HCT116 (cell line): ENCODE measurements around the gene SUSD3. TPM values are rescaled to one million over a fixed set of nuclear protein-coding genes. Genes with fewer than 3 reads are reported as not detected.

Source experiments
- ATAC-seq: fragments of 200-7000 bp; cut with Tn5 transposase; 2 replicates; pipeline ENCODE4 v1.9.1; 2020; ENCODE audit warnings: mild to moderate bottlenecking, moderate library complexity
- BruUV-seq: library from RNA; stranded (reverse); fragments of 400-500 nt; replicated peaks from 2 replicates; lab custom pipeline; 2021; lab: Mats Ljungman, UMichigan
- CTCF ChIA-PET: fragments of 300-600 bp; sonication (Branson Sonifier 250); formaldehyde crosslinking; loops from one replicate; lab custom pipeline; 2021; ENCODE audit warnings: antibody characterized with exemption; lab: Charles Lee
- POLR2A ChIA-PET: fragments of 300-600, 350-600 bp; sonication (Branson Sonifier 250); formaldehyde crosslinking; loops from one replicate; lab custom pipeline; 2021; ENCODE audit warnings: antibody characterized with exemption; lab: Charles Lee
- RAD21 ChIA-PET, 2 experiments: fragments of 300-600 bp; sonication (Branson Sonifier 250); formaldehyde crosslinking; loops; one replicate each; lab custom pipeline; 2023; ENCODE audit warnings: low total read pairs in 2 of 2; ENCODE audit not compliant: uncharacterized antibody in 2 of 2, unreplicated experiment in 2 of 2, low non-redundant PET in 1 of 2; lab: Charles Lee
- DNase-seq: peaks from one replicate; pipeline ENCODE4 v3.0.0-alpha.2; 2010; ENCODE audit warnings: low read depth, low spot score
- H2AFZ ChIP-seq: fragments of 200-600 bp; shearing (Covaris generic), sonication (generic); 2 replicates; pipeline ENCODE4 v1.6.1; 2017; ENCODE audit warnings: low read depth, mixed run types, mixed read lengths, antibody characterized with exemption, low read length; ENCODE audit not compliant: poor library complexity, severe bottlenecking
- H3K27ac ChIP-seq: 2 replicates; pipeline ENCODE4 v1.5.1; 2012; ENCODE audit warnings: low read depth, low read length
- H3K27me3 ChIP-seq: fragments of 200-600 bp; sonication (generic); 2 replicates; pipeline ENCODE4 v1.6.1; 2016; ENCODE audit warnings: mixed run types, low read length, mixed read lengths; ENCODE audit not compliant: insufficient read depth
- H3K36me3 ChIP-seq, 2 experiments: fragments of 200-500 bp in 1 of 2; fragments of 200-600 bp in 1 of 2; sonication (Bioruptor generic) in 1 of 2; sonication (generic) in 1 of 2; 2 replicates each; pipeline versions ENCODE4 v1.5.1 to v1.6.1; 2014 to 2016; ENCODE audit warnings: low read length in 2 of 2, inconsistent platforms in 1 of 2, mixed read lengths in 1 of 2, mixed run types in 1 of 2; ENCODE audit not compliant: insufficient read depth in 2 of 2, control insufficient read depth in 1 of 2
- H3K4me1 ChIP-seq, 2 experiments: fragments of 200-600 bp in 1 of 2; sonication (generic) in 1 of 2; 2 replicates each; pipeline versions ENCODE4 v1.5.1 to v1.6.1; 2012 to 2017; ENCODE audit warnings: low read length in 2 of 2, inconsistent platforms in 1 of 2, mild to moderate bottlenecking in 1 of 2, mixed read lengths in 1 of 2, mixed run types in 1 of 2, moderate library complexity in 1 of 2; ENCODE audit not compliant: insufficient read depth in 2 of 2, control insufficient read depth in 1 of 2
- H3K4me2 ChIP-seq: fragments of 200-600 bp; sonication (generic); 2 replicates; pipeline ENCODE4 v1.6.1; 2017; ENCODE audit warnings: mixed run types, low read length, mixed read lengths
- H3K4me3 ChIP-seq, 2 experiments: fragments of 200-600 bp in 1 of 2; sonication (generic) in 1 of 2; replicated peaks in 1 of 2; 2 replicates each; pipeline ENCODE4 v1.5.1; 2011 to 2016; ENCODE audit warnings: low read length in 2 of 2, control low read depth in 1 of 2, low read depth in 1 of 2, mild to moderate bottlenecking in 1 of 2, mixed read lengths in 1 of 2, mixed run types in 1 of 2
- H3K79me2 ChIP-seq: fragments of 200-600 bp; sonication (generic); 2 replicates; pipeline ENCODE4 v1.6.1; 2017; ENCODE audit warnings: mild to moderate bottlenecking, mixed run types, low read length, moderate library complexity, mixed read lengths; ENCODE audit not compliant: insufficient read depth
- H3K9ac ChIP-seq: fragments of 200-600 bp; sonication (generic); 2 replicates; pipeline ENCODE4 v1.6.1; 2016; ENCODE audit warnings: low read length, mixed read lengths
- H3K9me2 ChIP-seq: fragments of 200-600 bp; sonication (generic), shearing (Covaris generic); 2 replicates; pipeline ENCODE4 v1.6.1; 2017; ENCODE audit warnings: mixed run types, mild to moderate bottlenecking, moderate library complexity; ENCODE audit not compliant: insufficient read depth
- H3K9me3 ChIP-seq, 2 experiments: fragments of 200-500 bp in 1 of 2; fragments of 200-600 bp in 1 of 2; sonication (Bioruptor generic) in 1 of 2; sonication (generic) in 1 of 2; 2 replicates each; pipeline ENCODE4 v1.6.1; 2014 to 2017; ENCODE audit warnings: low read length in 2 of 2, mixed read lengths in 2 of 2, inconsistent platforms in 1 of 2, low read depth in 1 of 2, mild to moderate bottlenecking in 1 of 2, mixed run types in 1 of 2, moderate library complexity in 1 of 2; ENCODE audit not compliant: control insufficient read depth in 1 of 2, insufficient read depth in 1 of 2
- H4K20me1 ChIP-seq: fragments of 200-600 bp; sonication (generic), shearing (Covaris generic); 2 replicates; pipeline ENCODE4 v1.6.1; 2017; ENCODE audit warnings: mixed run types, mild to moderate bottlenecking, moderate library complexity; ENCODE audit not compliant: insufficient read depth
- CBX3 ChIP-seq: IDR thresholded peaks from 2 replicates; pipeline ENCODE4 v1.6.1; 2012; ENCODE audit warnings: low read depth
- EZH2 ChIP-seq: fragments of 200-600 bp; sonication (generic); IDR thresholded peaks from 2 replicates; pipeline ENCODE4 v1.6.1; 2017; ENCODE audit warnings: antibody characterized with exemption, mixed run types
- POLR2A ChIP-seq: IDR thresholded peaks from 2 replicates; pipeline ENCODE4 v1.7.0; 2011; ENCODE audit warnings: borderline replicate concordance; ENCODE audit not compliant: insufficient read depth, insufficient read length; ENCODE audit errors: extremely low read depth
- SP1 ChIP-seq: IDR thresholded peaks from 2 replicates; pipeline ENCODE4 v1.6.1; 2012; ENCODE audit warnings: low read depth
- TCF7L2 ChIP-seq: IDR thresholded peaks from 2 replicates; pipeline ENCODE4 v1.7.0; 2011; ENCODE audit warnings: borderline replicate concordance, inconsistent platforms; ENCODE audit not compliant: insufficient read depth, insufficient read length; ENCODE audit errors: extremely low read depth
- YY1 ChIP-seq: IDR thresholded peaks from 2 replicates; pipeline ENCODE4 v1.6.1; 2011; ENCODE audit warnings: low read length, low read depth, moderate library complexity, mild to moderate bottlenecking; ENCODE audit not compliant: insufficient replicate concordance; ENCODE audit errors: extremely low read depth
- intact Hi-C: fragments of 100-400 bp; cut with micrococcal nuclease; formaldehyde crosslinking; loops from 2 replicates; pipeline ENCODE4 v1.10.0; 2022
- total RNA-seq: library from RNA; stranded (reverse); gene quantifications from one replicate; pipeline ENCODE4 v1.2.1, GENCODE V29; 2021; ENCODE audit not compliant: unreplicated experiment
- TF ChIP-seq, protein P1 (sequence below): IDR thresholded peaks from 2 replicates; pipeline ENCODE4 v1.6.1; 2011; ENCODE audit warnings: mild to moderate bottlenecking, low read length, moderate library complexity; ENCODE audit not compliant: insufficient replicate concordance; ENCODE audit errors: extremely low read depth

SUSD3 gene
- total RNA-seq, 1 experiment from 2014 or later = 11.3 TPM

GRCh38 chr9:93093877-93094657, 35.6 kb downstream of the SUSD3 start:
- ATAC-seq = no peak

More at GRCh38 chr9:93093877-93094657, 35.6 kb downstream of the SUSD3 start:
- H3K9me2 ChIP-seq = no peaks in the 10 kb centered on the region
- H3K27me3 ChIP-seq = no peaks in the 10 kb centered on the region
- peak overlapping the region in 1 of 2 experiments; percentile 77; a peak in 2 of 4 replicates for H3K4me3 ChIP-seq
- H3K9ac ChIP-seq = 0 out of 2 replicates have a peak overlapping the region, but pooled peaks have one; percentile 87
- POLR2A ChIA-PET = no interaction called here
- no peak for DNase-seq
- CTCF ChIA-PET = no interaction called here
- H3K79me2 ChIP-seq = peaks cover 26% of the 10 kb centered on the region
- H4K20me1 ChIP-seq = no peaks in the 10 kb centered on the region
- TF ChIP-seq, protein P1, sequence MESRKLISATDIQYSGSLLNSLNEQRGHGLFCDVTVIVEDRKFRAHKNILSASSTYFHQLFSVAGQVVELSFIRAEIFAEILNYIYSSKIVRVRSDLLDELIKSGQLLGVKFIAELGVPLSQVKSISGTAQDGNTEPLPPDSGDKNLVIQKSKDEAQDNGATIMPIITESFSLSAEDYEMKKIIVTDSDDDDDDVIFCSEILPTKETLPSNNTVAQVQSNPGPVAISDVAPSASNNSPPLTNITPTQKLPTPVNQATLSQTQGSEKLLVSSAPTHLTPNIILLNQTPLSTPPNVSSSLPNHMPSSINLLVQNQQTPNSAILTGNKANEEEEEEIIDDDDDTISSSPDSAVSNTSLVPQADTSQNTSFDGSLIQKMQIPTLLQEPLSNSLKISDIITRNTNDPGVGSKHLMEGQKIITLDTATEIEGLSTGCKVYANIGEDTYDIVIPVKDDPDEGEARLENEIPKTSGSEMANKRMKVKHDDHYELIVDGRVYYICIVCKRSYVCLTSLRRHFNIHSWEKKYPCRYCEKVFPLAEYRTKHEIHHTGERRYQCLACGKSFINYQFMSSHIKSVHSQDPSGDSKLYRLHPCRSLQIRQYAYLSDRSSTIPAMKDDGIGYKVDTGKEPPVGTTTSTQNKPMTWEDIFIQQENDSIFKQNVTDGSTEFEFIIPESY = no peak
- TF ChIP-seq EZH2 (no peak), CBX3 (no peak), POLR2A (no peak), SP1 (no peak), YY1 (no peak), TCF7L2 (no peak)
- TF ChIP-seq, all 23 proteins: peak for 0
- H3K9me3 ChIP-seq = peaks cover 0 to 21% of the 10 kb centered on the region in 2 experiments; a peak in 2 of 4 replicates
- peak overlapping the region; percentile 97 for H3K4me2 ChIP-seq
- no peaks in the 10 kb centered on the region for H3K36me3 ChIP-seq
- H2AFZ ChIP-seq = no peak overlapping the region
- intact Hi-C loops = no loop called here
- peaks cover 33 to 69% of the 10 kb centered on the region in 2 experiments for H3K4me1 ChIP-seq
- no TSS peak for BruUV-seq
- peak overlapping the region; percentile 81 for H3K27ac ChIP-seq
- RAD21 ChIA-PET = no interaction called here
